Endothelial cell of umbilical vein (primary cell): ENCODE results near the gene CCSER2. TPM values are rescaled to one million over a fixed set of nuclear protein-coding genes. Genes with fewer than 3 reads are reported as not detected.

ENCODE experiments used
- BruUV-seq: library from RNA; stranded (reverse); fragments of 400-500 nt; replicated peaks from 2 replicates; lab custom pipeline; 2021; lab: Mats Ljungman, UMichigan
- CTCF ChIA-PET: fragments of 300-600, 350-600 bp; sonication (Branson Sonifier 250); formaldehyde crosslinking; loops from one replicate; lab custom pipeline; 2021; ENCODE audit warnings: antibody characterized with exemption, inconsistent platforms; lab: Charles Lee
- POLR2A ChIA-PET: fragments of 300-600, 350-600 bp; sonication (Branson Sonifier 250); formaldehyde crosslinking; loops from one replicate; lab custom pipeline; 2021; ENCODE audit warnings: antibody characterized with exemption, inconsistent platforms; lab: Charles Lee
- DNase-seq: peaks from one replicate; pipeline ENCODE4 v3.0.0-alpha.2; 2011; ENCODE audit warnings: low read depth, low spot score
- FAIRE-seq: peaks from 2 replicates; lab custom pipeline; 2011; peaks lifted over from hg19 to GRCh38; lab: Jason Lieb, UNC
- H2AFZ ChIP-seq: 2 replicates; pipeline ENCODE4 v1.6.0; 2012; ENCODE audit warnings: low read depth, low read length, control low read depth, inconsistent platforms
- H3K27ac ChIP-seq: 2 replicates; pipeline ENCODE4 v1.5.1; 2011; ENCODE audit warnings: low read depth, mild to moderate bottlenecking, control low read depth, low read length, moderate library complexity; ENCODE audit not compliant: insufficient read depth
- H3K27me3 ChIP-seq, 2 experiments: 2 replicates each; pipeline versions ENCODE4 v1.6.0 to v1.6.1; 2011; ENCODE audit warnings: low read length in 2 of 2, mixed read lengths in 1 of 2; ENCODE audit not compliant: control insufficient read depth in 2 of 2, insufficient read depth in 2 of 2
- H3K36me3 ChIP-seq, 2 experiments: 2 replicates in 1 of 2; 3 replicates in 1 of 2; pipeline ENCODE4 v1.5.1; 2011; ENCODE audit warnings: low read length in 2 of 2, mild to moderate bottlenecking in 1 of 2, moderate library complexity in 1 of 2; ENCODE audit not compliant: control insufficient read depth in 2 of 2, insufficient read depth in 2 of 2; ENCODE audit errors: extremely low read depth in 1 of 2
- H3K4me1 ChIP-seq: 3 replicates; pipeline ENCODE4 v1.5.1; 2011; ENCODE audit warnings: mild to moderate bottlenecking, low read length; ENCODE audit not compliant: control insufficient read depth, insufficient read depth; ENCODE audit errors: extremely low read depth
- H3K4me2 ChIP-seq: 2 replicates; pipeline ENCODE4 v1.6.1; 2011; ENCODE audit warnings: low read length, control low read depth, mixed read lengths; ENCODE audit not compliant: insufficient read depth
- H3K4me3 ChIP-seq, 3 experiments: fragments of 200-600 bp in 1 of 3; sonication (generic), shearing (Covaris generic) in 1 of 3; replicated peaks in 1 of 3; 2 replicates each; pipeline ENCODE4 v1.5.1; 2011 to 2016; ENCODE audit warnings: control low read depth in 3 of 3, low read length in 3 of 3, mild to moderate bottlenecking in 2 of 3, inconsistent platforms in 1 of 3, low read depth in 1 of 3, moderate library complexity in 1 of 3; ENCODE audit not compliant: insufficient read depth in 1 of 3
- H3K79me2 ChIP-seq: 2 replicates; pipeline ENCODE4 v1.6.0; 2012; ENCODE audit warnings: low read length, inconsistent platforms; ENCODE audit not compliant: control insufficient read depth, insufficient read depth
- H3K9ac ChIP-seq: replicated peaks from 2 replicates; pipeline ENCODE3; 2011; ENCODE audit warnings: low read length, control low read depth; ENCODE audit not compliant: insufficient read depth; ENCODE audit errors: extremely low read depth
- H3K9me1 ChIP-seq: replicated peaks from 3 replicates; pipeline ENCODE4 v1.6.0; 2011; ENCODE audit warnings: mild to moderate bottlenecking, low read length; ENCODE audit not compliant: control insufficient read depth, insufficient read depth; ENCODE audit errors: extremely low read depth
- H3K9me3 ChIP-seq: replicated peaks from 2 replicates; pipeline ENCODE4 v1.5.1; 2012; ENCODE audit warnings: low read length, inconsistent platforms; ENCODE audit not compliant: control insufficient read depth, insufficient read depth
- H4K20me1 ChIP-seq: replicated peaks from 2 replicates; pipeline ENCODE3; 2011; ENCODE audit warnings: mild to moderate bottlenecking, low read length; ENCODE audit not compliant: control insufficient read depth, insufficient read depth; ENCODE audit errors: extremely low read depth
- CTCF ChIP-seq, 2 donors: IDR thresholded peaks; 1 replicate in 1 of 2; 2 replicates in 1 of 2; pipeline ENCODE4 v1.5.1; 2011; ENCODE audit warnings: low read length in 2 of 2, mild to moderate bottlenecking in 2 of 2, moderate library complexity in 2 of 2, control low read depth in 1 of 2, inconsistent platforms in 1 of 2, low read depth in 1 of 2; ENCODE audit not compliant: insufficient read depth in 1 of 2; ENCODE audit errors: extremely low read depth in 1 of 2
- EZH2 ChIP-seq: IDR thresholded peaks from 2 replicates; pipeline ENCODE4 v1.6.1; 2012; ENCODE audit warnings: borderline replicate concordance, low read depth, mild to moderate bottlenecking, moderate library complexity, low read length, inconsistent platforms; ENCODE audit not compliant: severe bottlenecking
- GATA2 ChIP-seq: IDR thresholded peaks from 2 replicates; pipeline ENCODE4 v1.7.0; 2011; ENCODE audit warnings: low read depth, mild to moderate bottlenecking, moderate library complexity, mixed read lengths, low read length; ENCODE audit not compliant: insufficient read length, insufficient read depth
- MAX ChIP-seq: IDR thresholded peaks from 2 replicates; pipeline ENCODE4 v1.6.1; 2011; ENCODE audit not compliant: insufficient read depth, insufficient read length
- POLR2AphosphoS5 ChIP-seq: IDR thresholded peaks from 2 replicates; pipeline ENCODE4 v1.6.1; 2012; ENCODE audit warnings: low read depth, mild to moderate bottlenecking, control low read depth, low read length, moderate library complexity; ENCODE audit not compliant: insufficient read depth
- dilution Hi-C: fragments of 300-500 bp; cut with MboI; formaldehyde crosslinking; loops from one replicate; pipeline ENCODE4 v1.15.0; 2019; ENCODE audit warnings: low sequenced_read_pairs; ENCODE audit not compliant: extremely low pct_ligation_motif_present
- intact Hi-C: fragments of 100-400 bp; cut with micrococcal nuclease; formaldehyde crosslinking; loops from one replicate; pipeline ENCODE4 v1.10.0; 2022
- polyA plus RNA-seq, 4 experiments: library from polyadenylated mRNA; depleted of rRNA in 3 of 4; stranded (reverse) in 3 of 4; unstranded in 1 of 4; fragments of >200 nt; gene quantifications; 2 replicates each; pipeline versions ENCODE4 v1.2.1 to v1.2.3, GENCODE V29; 2011 to 2012; ENCODE audit warnings: missing spikeins in 1 of 4
- total RNA-seq: library from RNA; stranded (reverse); gene quantifications from 2 replicates; pipeline ENCODE4 v1.2.3, GENCODE V29; 2021

Gene CCSER2
- total and polyA plus RNA-seq, 2 donors (not counting 3 experiments of a cell fraction or from before 2014, with no cell fraction given): 14.5 to 49.3 TPM

GRCh38 chr10:84550756-84551436 is 222.5 kb downstream of the CCSER2 start:
- POLR2A ChIA-PET: no interaction called here
- TF ChIP-seq POLR2AphosphoS5 (no peak), MAX (no peak), EZH2 (no peak), GATA2 (no peak), CTCF (IDR thresholded peaks at IDR 0.05; ENCODE audit: extremely low read depth in 1 of 2, insufficient read depth in 1 of 2, low read depth in 1 of 2, low read length in 2 of 2) (no peak)
- no peak overlapping the region for H3K4me3 ChIP-seq
- H2AFZ ChIP-seq: no peak overlapping the region
- no peaks in the 10 kb centered on the region for H3K36me3 ChIP-seq
- CTCF ChIA-PET: interaction anchor here (1.0 to 1.5 kb wide), 4 partner anchors 9 to 14 kb away, joined by 4 to 8 read pairs (median 4); no protein-coding TSS in a partner anchor
- dilution Hi-C loops (no loop called here), intact Hi-C loops (no loop called here)
- no peak for FAIRE-seq
- H3K9me1 ChIP-seq: no peaks in the 10 kb centered on the region
- no peak overlapping the region for H3K9ac ChIP-seq
- no peaks in the 10 kb centered on the region for H3K79me2 ChIP-seq
- H3K27me3 ChIP-seq: peaks cover 2 to 4% of the 10 kb centered on the region in 2 experiments
- H3K4me2 ChIP-seq: no peak overlapping the region
- DNase-seq: no peak
- no peak overlapping the region for H3K27ac ChIP-seq
- no peaks in the 10 kb centered on the region for H4K20me1 ChIP-seq
- no peaks in the 10 kb centered on the region for H3K4me1 ChIP-seq
- no TSS peak for BruUV-seq
- no peaks in the 10 kb centered on the region for H3K9me3 ChIP-seq
